GM21723 (cell line): Measurements from ENCODE around the gene EIF3L.
A peak's percentile ranks its signal among the peaks of the same experiment; 100 is the strongest.

Experiments used
- ATAC-seq: cut with Tn5 transposase; IDR thresholded peaks from one replicate; pipeline ENCODE4 v1.9.1; 2021; ENCODE audit warnings: mild to moderate bottlenecking, moderate library complexity; ENCODE audit not compliant: unreplicated experiment

Gene EIF3L

GRCh38 chr22:37926358-37926757 lies 77.1 kb downstream of the EIF3L start:
- no peak for ATAC-seq

- no peak for ATAC-seq
Measured at GRCh38 chr22:37926771-37927636, 77.8 kb downstream of the EIF3L start.

GRCh38 chr22:37927637-37927936 lies 78.4 kb downstream of the EIF3L start:
- ATAC-seq = no peak

- ATAC-seq = no peak
Measured at GRCh38 chr22:37929390-37929789, 80.2 kb downstream of the EIF3L start.

- ATAC-seq = no peak
Measured at GRCh38 chr22:37930270-37930951, 81.2 kb downstream of the EIF3L start.

- ATAC-seq = no peak
Measured at GRCh38 chr22:37930952-37931440, 81.8 kb downstream of the EIF3L start.

GRCh38 chr22:37931893-37932389 lies 82.7 kb downstream of the EIF3L start:
- no peak for ATAC-seq

GRCh38 chr22:37932401-37932800 lies 83.2 kb downstream of the EIF3L start:
- ATAC-seq = no peak

GRCh38 chr22:37932821-37933578 lies 83.8 kb downstream of the EIF3L start:
- ATAC-seq = no peak

- peak; percentile 79 for ATAC-seq
Measured at GRCh38 chr22:37933711-37934376, 84.6 kb downstream of the EIF3L start.
